ENCODE data around the gene MYO5B.

MYO5B gene

GRCh38 chr18:50072146-50072545 is 122.8 kb downstream of the MYO5B start:
- H3K4me3 Mint-ChIP-seq = no peak overlapping the region
- peaks cover 3% of the 10 kb centered on the region for H3K27me3 Mint-ChIP-seq
- no peaks in the 10 kb centered on the region for H3K4me1 Mint-ChIP-seq (ENCODE audit: low read depth)
- no peaks in the 10 kb centered on the region for H3K9me3 Mint-ChIP-seq
- intact Hi-C loops (cut with micrococcal nuclease) = no loop called here
- H3K36me3 Mint-ChIP-seq (ENCODE audit: low read depth) = no peaks in the 10 kb centered on the region
- no peak overlapping the region for H3K27ac Mint-ChIP-seq

GRCh38 chr18:50071397-50071796 is 123.5 kb downstream of the MYO5B start:
- H3K4me1 Mint-ChIP-seq (ENCODE audit: low read depth) = no peaks in the 10 kb centered on the region
- H3K27me3 Mint-ChIP-seq = peaks cover 3% of the 10 kb centered on the region
- H3K4me3 Mint-ChIP-seq = no peak overlapping the region
- no peaks in the 10 kb centered on the region for H3K9me3 Mint-ChIP-seq
- H3K36me3 Mint-ChIP-seq (ENCODE audit: low read depth) = no peaks in the 10 kb centered on the region
- intact Hi-C loops (cut with micrococcal nuclease) = no loop called here
- H3K27ac Mint-ChIP-seq = no peak overlapping the region

- intact Hi-C loops (cut with micrococcal nuclease) = no loop called here
- no peaks in the 10 kb centered on the region for H3K36me3 Mint-ChIP-seq (ENCODE audit: low read depth)
- peaks cover 3% of the 10 kb centered on the region for H3K27me3 Mint-ChIP-seq
- no peak overlapping the region for H3K4me3 Mint-ChIP-seq
- no peaks in the 10 kb centered on the region for H3K9me3 Mint-ChIP-seq
- no peak overlapping the region for H3K27ac Mint-ChIP-seq
- H3K4me1 Mint-ChIP-seq (ENCODE audit: low read depth) = no peaks in the 10 kb centered on the region
Measured at GRCh38 chr18:50069422-50069821, 125.5 kb downstream of the MYO5B start.

GRCh38 chr18:50065527-50065926 is 129.4 kb downstream of the MYO5B start:
- H3K9me3 Mint-ChIP-seq = no peaks in the 10 kb centered on the region
- no peaks in the 10 kb centered on the region for H3K27me3 Mint-ChIP-seq
- no peak overlapping the region for H3K27ac Mint-ChIP-seq
- no peaks in the 10 kb centered on the region for H3K4me1 Mint-ChIP-seq (ENCODE audit: low read depth)
- H3K4me3 Mint-ChIP-seq = no peak overlapping the region
- H3K36me3 Mint-ChIP-seq (ENCODE audit: low read depth) = no peaks in the 10 kb centered on the region
- intact Hi-C loops (cut with micrococcal nuclease) = no loop called here

- H3K9me3 Mint-ChIP-seq = no peaks in the 10 kb centered on the region
- no peaks in the 10 kb centered on the region for H3K36me3 Mint-ChIP-seq (ENCODE audit: low read depth)
- H3K27me3 Mint-ChIP-seq = no peaks in the 10 kb centered on the region
- intact Hi-C loops (cut with micrococcal nuclease) = no loop called here
- H3K4me3 Mint-ChIP-seq = no peak overlapping the region
- no peaks in the 10 kb centered on the region for H3K4me1 Mint-ChIP-seq (ENCODE audit: low read depth)
- H3K27ac Mint-ChIP-seq = no peak overlapping the region
Measured at GRCh38 chr18:50065039-50065438, 129.9 kb downstream of the MYO5B start.

GRCh38 chr18:50061876-50062517 is 132.9 kb downstream of the MYO5B start:
- no peak overlapping the region for H3K27ac Mint-ChIP-seq
- H3K27me3 Mint-ChIP-seq = no peaks in the 10 kb centered on the region
- no peaks in the 10 kb centered on the region for H3K4me1 Mint-ChIP-seq (ENCODE audit: low read depth)
- H3K9me3 Mint-ChIP-seq = no peaks in the 10 kb centered on the region
- H3K4me3 Mint-ChIP-seq = no peak overlapping the region
- H3K36me3 Mint-ChIP-seq (ENCODE audit: low read depth) = no peaks in the 10 kb centered on the region
- intact Hi-C loops (cut with micrococcal nuclease) = no loop called here

GRCh38 chr18:50060822-50061221 is 134.1 kb downstream of the MYO5B start:
- no peak overlapping the region for H3K4me3 Mint-ChIP-seq

GRCh38 chr18:50058731-50059130 is 136.2 kb downstream of the MYO5B start:
- Mint-ChIP-seq H3K27me3 (no peaks in the 10 kb centered on the region), H3K36me3 (ENCODE audit: low read depth) (no peaks in the 10 kb centered on the region), H3K27ac (no peak overlapping the region), H3K4me3 (no peak overlapping the region), H3K9me3 (no peaks in the 10 kb centered on the region), H3K4me1 (ENCODE audit: low read depth) (no peaks in the 10 kb centered on the region)
- intact Hi-C loops (cut with micrococcal nuclease) = no loop called here

More at GRCh38 chr18:50060822-50061221, 134.1 kb downstream of the MYO5B start:
- Mint-ChIP-seq H3K4me1 (ENCODE audit: low read depth) (no peaks in the 10 kb centered on the region), H3K27me3 (no peaks in the 10 kb centered on the region), H3K36me3 (ENCODE audit: low read depth) (no peaks in the 10 kb centered on the region), H3K27ac (no peak overlapping the region), H3K9me3 (no peaks in the 10 kb centered on the region)
- intact Hi-C loops (cut with micrococcal nuclease) = no loop called here

GRCh38 chr18:50057009-50057408 is 137.9 kb downstream of the MYO5B start:
- Mint-ChIP-seq H3K4me1 (ENCODE audit: low read depth) (no peaks in the 10 kb centered on the region), H3K36me3 (ENCODE audit: low read depth) (no peaks in the 10 kb centered on the region), H3K27me3 (no peaks in the 10 kb centered on the region), H3K27ac (no peak overlapping the region), H3K4me3 (no peak overlapping the region), H3K9me3 (no peaks in the 10 kb centered on the region)
- intact Hi-C loops (cut with micrococcal nuclease) = no loop called here

- no peak overlapping the region for H3K27ac Mint-ChIP-seq
- H3K4me1 Mint-ChIP-seq (ENCODE audit: low read depth) = no peaks in the 10 kb centered on the region
- H3K9me3 Mint-ChIP-seq = no peaks in the 10 kb centered on the region
- H3K27me3 Mint-ChIP-seq = no peaks in the 10 kb centered on the region
- no peak overlapping the region for H3K4me3 Mint-ChIP-seq
- intact Hi-C loops (cut with micrococcal nuclease) = no loop called here
- no peaks in the 10 kb centered on the region for H3K36me3 Mint-ChIP-seq (ENCODE audit: low read depth)
Measured at GRCh38 chr18:50056185-50056584, 138.8 kb downstream of the MYO5B start.

GRCh38 chr18:50055488-50055887 is 139.5 kb downstream of the MYO5B start:
- Mint-ChIP-seq H3K9me3 (no peaks in the 10 kb centered on the region), H3K4me1 (ENCODE audit: low read depth) (no peaks in the 10 kb centered on the region), H3K36me3 (ENCODE audit: low read depth) (no peaks in the 10 kb centered on the region), H3K4me3 (no peak overlapping the region), H3K27me3 (no peaks in the 10 kb centered on the region), H3K27ac (no peak overlapping the region)
- intact Hi-C loops (cut with micrococcal nuclease) = no loop called here

GRCh38 chr18:50053111-50053510 is 141.8 kb downstream of the MYO5B start:
- intact Hi-C loops (cut with micrococcal nuclease) = no loop called here
- H3K27me3 Mint-ChIP-seq = no peaks in the 10 kb centered on the region
- no peaks in the 10 kb centered on the region for H3K36me3 Mint-ChIP-seq (ENCODE audit: low read depth)
- H3K4me3 Mint-ChIP-seq = no peak overlapping the region
- H3K9me3 Mint-ChIP-seq = no peaks in the 10 kb centered on the region
- no peaks in the 10 kb centered on the region for H3K4me1 Mint-ChIP-seq (ENCODE audit: low read depth)
- no peak overlapping the region for H3K27ac Mint-ChIP-seq

- Mint-ChIP-seq H3K9me3 (no peaks in the 10 kb centered on the region), H3K27me3 (no peaks in the 10 kb centered on the region), H3K4me3 (no peak overlapping the region), H3K36me3 (ENCODE audit: low read depth) (no peaks in the 10 kb centered on the region), H3K4me1 (ENCODE audit: low read depth) (no peaks in the 10 kb centered on the region), H3K27ac (no peak overlapping the region)
- intact Hi-C loops (cut with micrococcal nuclease) = no loop called here
Measured at GRCh38 chr18:50051288-50051687, 143.7 kb downstream of the MYO5B start.

GRCh38 chr18:50045126-50045525 is 149.8 kb downstream of the MYO5B start:
- Mint-ChIP-seq H3K9me3 (no peaks in the 10 kb centered on the region), H3K4me1 (ENCODE audit: low read depth) (no peaks in the 10 kb centered on the region), H3K27me3 (peaks cover 2% of the 10 kb centered on the region), H3K36me3 (ENCODE audit: low read depth) (no peaks in the 10 kb centered on the region), H3K4me3 (no peak overlapping the region), H3K27ac (no peak overlapping the region)
- intact Hi-C loops (cut with micrococcal nuclease) = no loop called here

- Mint-ChIP-seq H3K4me3 (no peak overlapping the region), H3K27me3 (peaks cover 2% of the 10 kb centered on the region), H3K36me3 (ENCODE audit: low read depth) (no peaks in the 10 kb centered on the region), H3K9me3 (no peaks in the 10 kb centered on the region), H3K4me1 (ENCODE audit: low read depth) (no peaks in the 10 kb centered on the region), H3K27ac (no peak overlapping the region)
- intact Hi-C loops (cut with micrococcal nuclease) = no loop called here
Measured at GRCh38 chr18:50044402-50044801, 150.5 kb downstream of the MYO5B start.

Measured in dendritic cell treated with granulocyte-macrophage colony-stimulating factor and Interleukin-4, amounts not matched to agents 40 ng/mL and 50 ng/mL, for 4 days (primary cell).